ENCODE data around the gene ARHGAP26.

The ARHGAP26 gene

GRCh38 chr5:143025376-143025775 is 255.2 kb downstream of the ARHGAP26 start:
- DNase-seq, result no peak

DNA sequence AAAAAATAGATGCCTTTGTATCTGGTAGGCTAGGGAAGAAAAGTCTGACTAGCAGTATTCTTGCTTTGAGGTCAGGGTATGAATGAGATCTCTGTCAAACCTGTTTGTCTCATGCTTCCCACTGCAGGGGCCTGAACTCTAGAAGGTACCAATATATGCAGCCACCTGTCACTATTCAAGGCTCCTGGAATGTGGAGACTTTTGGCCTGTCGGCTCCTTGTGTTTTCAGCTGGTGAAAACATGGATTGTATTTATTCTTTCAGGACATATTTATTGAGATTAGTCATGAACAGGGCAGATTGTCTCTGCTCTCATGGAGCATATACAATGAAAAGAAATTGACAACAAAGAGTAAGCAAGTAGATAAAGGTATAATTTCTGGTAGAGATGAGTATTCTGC is 255.8 kb downstream of the ARHGAP26 start:
- DNase-seq, result no peak

DNA sequence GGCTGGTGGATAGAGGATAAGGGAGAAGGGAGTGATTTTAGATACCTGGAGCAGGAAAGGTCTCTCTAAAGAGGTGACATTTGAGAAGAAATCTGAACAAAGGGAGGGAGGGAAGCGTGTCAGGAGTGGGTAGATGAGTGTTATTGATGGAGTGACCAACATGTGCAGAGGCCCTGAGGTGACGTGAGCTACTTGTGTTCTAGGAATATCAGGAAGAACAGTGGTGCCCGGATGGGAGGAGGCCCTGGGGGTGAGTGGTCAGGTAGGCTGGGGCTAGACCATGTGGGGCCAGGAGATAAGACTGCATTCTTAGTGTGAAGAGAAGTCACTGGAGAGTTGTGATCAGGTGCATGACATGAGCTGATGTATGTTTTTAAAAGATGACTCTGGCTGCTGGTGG is 256.2 kb downstream of the ARHGAP26 start:
- DNase-seq, result no peak

DNA sequence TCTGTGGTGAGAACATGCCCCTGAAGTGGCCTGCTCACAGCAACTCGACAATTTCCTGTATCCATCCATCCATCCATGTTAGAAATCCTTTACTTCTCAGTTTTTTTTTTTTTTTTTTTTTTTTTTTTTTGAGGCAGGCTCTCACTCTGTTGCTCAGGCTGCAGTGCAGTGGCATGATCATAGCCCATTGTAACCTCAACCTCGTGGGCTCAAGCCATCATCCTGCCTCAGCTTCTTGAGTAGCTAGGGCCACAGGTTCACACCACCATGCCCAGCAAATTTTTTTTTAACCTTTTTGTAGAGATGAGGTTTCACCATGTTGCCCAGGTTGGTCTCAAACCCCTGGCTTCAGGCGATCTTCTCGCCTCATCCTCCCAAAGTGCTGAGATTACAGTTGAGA is 259.1 kb downstream of the ARHGAP26 start:
- no peak for DNase-seq

GRCh38 chr5:143030349-143030748 is 260.2 kb downstream of the ARHGAP26 start:
- DNase-seq, result no peak

GRCh38 chr5:143031781-143032580 is 261.8 kb downstream of the ARHGAP26 start:
- peak; percentile 98 for DNase-seq

GRCh38 chr5:143032581-143032836 is 262.3 kb downstream of the ARHGAP26 start:
- no peak for DNase-seq

GRCh38 chr5:143033535-143034250 is 263.5 kb downstream of the ARHGAP26 start:
- no peak for DNase-seq

GRCh38 chr5:143036146-143036927 is 266.2 kb downstream of the ARHGAP26 start:
- no peak for DNase-seq

- DNase-seq, result peak; percentile 78
These were observed 266.9 kb downstream of the ARHGAP26 start for GRCh38 chr5:143037071-143037470.

DNA sequence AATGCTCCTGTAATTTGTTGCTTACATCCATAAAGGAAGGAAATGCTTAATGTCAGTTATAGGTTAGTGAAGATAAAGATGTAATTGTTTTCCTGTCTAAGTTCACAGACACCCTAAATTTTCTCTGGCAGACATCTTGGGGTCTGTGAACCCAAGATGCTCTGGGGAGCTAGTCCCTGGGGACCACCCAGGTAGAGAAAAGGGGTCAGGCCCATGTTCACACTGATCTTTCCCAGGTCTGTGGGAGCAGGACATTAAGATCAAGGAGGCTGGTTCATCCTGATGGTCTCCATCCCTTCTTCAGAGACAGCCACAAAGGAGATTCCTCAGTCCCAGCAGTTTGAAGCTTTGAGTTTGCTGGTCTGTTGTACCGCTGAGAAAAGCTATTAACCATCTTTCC is 267.5 kb downstream of the ARHGAP26 start:
- no peak for DNase-seq

- no peak for DNase-seq
These were observed 270.4 kb downstream of the ARHGAP26 start for GRCh38 chr5:143040622-143041021.

DNA sequence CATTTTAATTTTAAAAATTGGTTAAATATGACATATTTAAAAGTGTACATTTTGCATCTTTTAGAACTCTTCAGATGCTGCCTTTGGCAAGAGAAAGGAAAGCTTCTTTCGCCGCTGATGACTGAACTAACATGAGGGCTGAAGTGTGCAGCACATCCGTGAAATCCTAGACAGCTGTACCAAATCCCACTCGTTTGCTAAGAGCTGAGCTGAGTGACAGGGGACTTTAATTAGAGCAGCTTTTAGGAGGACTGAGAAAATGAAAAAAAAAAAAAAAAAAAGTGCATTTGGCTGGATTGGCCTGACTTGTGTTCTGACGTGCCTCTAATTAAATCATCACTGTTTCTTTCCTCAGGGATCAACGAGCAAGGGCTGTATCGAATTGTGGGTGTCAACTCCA is 271.3 kb downstream of the ARHGAP26 start:
- peak; percentile 88 for DNase-seq

DNA sequence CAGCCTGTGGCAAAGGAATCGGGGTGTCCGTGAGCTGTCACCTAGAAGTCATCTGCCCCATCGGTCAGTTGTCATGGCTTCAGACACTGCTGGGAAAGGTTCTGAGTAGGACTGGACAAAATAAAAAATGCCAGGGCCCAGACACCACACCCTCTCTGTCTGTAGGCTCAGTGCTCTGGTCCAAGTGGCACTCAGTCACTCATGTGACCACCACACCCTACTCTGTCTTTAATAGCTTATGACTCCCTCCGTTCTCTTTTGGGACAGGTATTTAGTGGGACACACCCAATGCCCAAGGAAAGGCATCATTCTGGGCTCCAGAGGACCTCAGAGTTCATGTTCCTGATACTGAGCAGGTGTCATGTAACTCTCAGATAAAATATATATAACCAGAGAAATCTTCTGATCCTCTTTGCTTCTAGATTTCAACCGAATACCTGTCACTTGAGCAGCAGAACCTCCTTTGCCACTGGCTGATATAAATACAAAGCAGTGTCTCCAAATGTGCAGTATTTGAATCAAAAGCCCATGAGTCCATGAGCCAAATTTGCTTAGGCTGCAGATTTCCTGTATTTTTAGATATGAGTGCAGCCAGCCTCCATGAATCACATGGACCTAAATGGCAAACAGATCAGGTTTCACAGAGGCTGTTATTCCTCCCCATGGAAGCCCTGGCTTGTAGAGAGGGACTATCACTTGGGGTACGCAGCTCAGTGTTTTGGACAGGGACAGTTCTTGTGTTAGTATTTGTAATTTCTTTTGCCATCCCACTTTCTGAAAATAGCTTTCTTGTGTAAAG is 272.0 kb downstream of the ARHGAP26 start:
- peak; percentile 13 for DNase-seq

GRCh38 chr5:143044265-143044664 is 274.1 kb downstream of the ARHGAP26 start:
- DNase-seq, result peak; percentile 25

DNA sequence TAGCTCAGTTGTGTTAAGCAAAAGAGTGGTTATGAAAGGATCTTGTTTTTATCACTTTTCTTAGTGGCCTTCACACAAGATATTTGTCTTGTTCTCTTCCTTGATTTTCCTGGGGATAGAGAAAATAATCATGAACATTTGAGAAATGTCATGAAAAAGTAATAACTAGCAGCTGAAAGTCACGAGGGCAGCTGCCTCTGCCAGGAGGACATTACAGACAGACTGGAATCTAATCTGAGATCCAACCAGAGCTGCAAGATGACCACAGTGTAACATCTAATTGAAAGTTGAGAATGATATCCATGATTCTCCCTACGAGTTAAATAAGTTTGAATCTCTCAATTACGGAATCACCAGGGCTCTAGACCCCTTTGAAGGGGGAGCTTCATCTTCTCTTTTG is 274.9 kb downstream of the ARHGAP26 start:
- DNase-seq, result no peak

GRCh38 chr5:143046314-143046713 is 276.1 kb downstream of the ARHGAP26 start:
- no peak for DNase-seq

- DNase-seq, result no peak
These were observed 276.9 kb downstream of the ARHGAP26 start for GRCh38 chr5:143047091-143047490.

DNA sequence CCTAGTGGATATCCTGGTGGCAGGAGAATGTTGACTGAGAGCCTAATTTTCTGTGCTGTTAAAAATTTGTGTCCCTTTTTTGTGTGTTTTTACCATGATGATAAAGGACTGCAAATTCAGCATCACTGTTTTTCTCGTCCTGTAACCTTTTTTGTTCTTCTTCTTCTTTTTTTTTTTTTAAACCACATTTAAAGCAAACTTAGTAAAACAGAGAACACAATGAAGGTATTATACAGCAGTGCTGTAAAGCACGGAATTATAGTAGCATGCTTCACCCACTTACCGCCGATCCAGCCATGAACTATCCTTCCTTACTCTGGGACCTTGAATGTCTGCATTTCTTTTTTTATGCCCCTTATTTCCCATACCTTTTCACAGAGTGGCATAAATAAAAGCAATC is 280.0 kb downstream of the ARHGAP26 start:
- no peak for DNase-seq

DNA sequence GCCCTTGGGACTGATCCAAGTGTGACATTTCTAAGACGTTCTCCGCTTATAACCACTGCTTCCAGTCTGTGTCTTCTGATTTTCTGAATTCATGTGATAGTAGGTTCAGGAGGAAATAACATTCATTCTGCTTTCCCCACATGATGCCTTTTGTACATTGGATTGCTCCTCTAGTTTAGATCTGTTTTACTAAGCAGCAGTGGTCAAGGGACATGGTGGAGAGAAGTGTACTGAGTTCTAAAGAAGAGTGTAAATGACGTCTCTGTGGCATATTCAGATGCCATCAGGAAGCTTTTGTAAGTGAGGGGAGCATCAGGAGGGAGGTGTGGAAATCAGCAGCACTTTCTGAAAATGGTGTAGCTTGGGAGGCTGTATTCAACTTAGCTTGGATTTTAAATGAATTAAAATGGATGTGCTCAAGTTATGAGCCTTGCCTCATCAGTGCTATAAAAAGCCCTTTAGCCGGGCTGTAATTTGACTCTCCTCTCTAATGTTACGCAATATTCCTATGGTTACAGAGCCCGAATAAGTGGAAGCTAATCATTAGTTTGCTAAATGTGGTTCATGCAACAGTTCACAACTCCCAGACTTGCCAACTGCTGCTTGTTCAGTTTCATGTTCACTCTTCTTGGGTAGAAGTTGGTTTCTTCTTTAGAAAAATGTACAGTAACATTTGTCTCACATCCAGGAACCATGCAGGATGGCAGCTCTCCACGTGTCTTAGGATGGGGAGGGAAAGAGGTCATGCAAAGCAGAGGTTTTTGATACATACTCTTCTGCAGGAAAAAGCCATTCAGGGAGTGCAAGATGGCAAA is 281.3 kb downstream of the ARHGAP26 start:
- peak; percentile 24 for DNase-seq

DNA sequence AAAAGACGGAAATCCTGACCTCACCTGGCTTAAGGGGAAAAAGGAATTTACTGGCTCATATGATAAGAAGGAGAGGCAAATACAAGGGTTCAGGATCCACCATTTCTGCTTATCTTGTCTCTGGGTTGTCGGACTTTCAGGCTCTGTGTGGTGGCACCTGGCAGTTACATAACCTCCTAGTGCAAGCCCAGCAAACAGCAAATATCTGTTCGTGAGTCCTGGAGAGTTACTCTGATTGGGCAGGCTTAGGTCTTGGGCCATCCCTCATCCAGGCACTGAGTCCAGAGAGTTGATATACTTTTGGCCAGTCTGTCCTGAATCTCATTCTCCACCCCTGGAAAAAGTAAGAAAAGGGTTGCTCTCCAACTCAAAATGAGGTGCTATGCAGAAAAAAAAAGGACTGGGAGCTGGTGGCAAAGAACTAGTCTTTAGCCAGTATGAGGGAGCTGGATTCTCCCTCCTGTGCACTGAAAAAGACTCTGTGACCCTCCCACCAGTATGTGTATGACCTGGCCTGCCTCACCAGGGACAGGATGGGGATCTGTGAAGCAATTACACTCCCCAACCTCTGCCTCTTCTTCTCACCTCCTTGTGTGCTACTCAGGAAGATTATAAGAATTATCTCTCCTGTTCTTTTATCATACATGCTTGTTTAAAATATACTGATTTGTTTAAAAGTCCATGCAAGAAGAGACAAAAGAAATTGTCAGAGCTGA is 282.9 kb downstream of the ARHGAP26 start:
- no peak for DNase-seq
